Measurements from ENCODE around the gene RAB11FIP5.

- TF ChIP-seq CTCF (IDR thresholded peaks at IDR 0.05): no peak
- TF ChIP-seq POLR2A (IDR thresholded peaks at IDR 0.05): no peak
Observed at GRCh38 chr2:73053316-73054114, 59.2 kb downstream of the RAB11FIP5 start.
